H1 (cell line): ENCODE results near the gene PKIB. TPM values are rescaled to one million over a fixed set of nuclear protein-coding genes. Genes with fewer than 3 reads are reported as not detected.

Experiments used
- CTCF ChIA-PET: fragments of 300-600 bp; sonication (Branson Sonifier 250); formaldehyde crosslinking; loops from one replicate; lab custom pipeline; 2021; ENCODE audit not compliant: partially characterized antibody; lab: Charles Lee
- POLR2A ChIA-PET: fragments of 300-600 bp; sonication (Branson Sonifier 250); formaldehyde crosslinking; loops from one replicate; lab custom pipeline; 2021; ENCODE audit warnings: inconsistent platforms; ENCODE audit not compliant: partially characterized antibody; lab: Charles Lee
- DNase-seq, 2 experiments: peaks; one replicate each; pipeline versions ENCODE4 v3.0.0 to v3.0.0-alpha.2; 2010 to 2022; ENCODE audit warnings: low spot score in 2 of 2, low read depth in 1 of 2, mixed read lengths in 1 of 2
- FAIRE-seq: peaks from 2 replicates; lab custom pipeline; 2011; peaks lifted over from hg19 to GRCh38; lab: Jason Lieb, UNC
- H2AFZ ChIP-seq: 2 replicates; pipeline ENCODE4 v1.8.1; 2012; ENCODE audit warnings: low read length, inconsistent platforms
- H2AK5ac ChIP-seq: 2 replicates; pipeline ENCODE4 v1.6.1; 2013; ENCODE audit warnings: low read depth, low read length
- H2BK120ac ChIP-seq: replicated peaks from 2 replicates; pipeline ENCODE3; 2013; ENCODE audit warnings: low read depth, low read length, inconsistent platforms
- H2BK12ac ChIP-seq: 2 replicates; pipeline ENCODE4 v1.6.1; 2013; ENCODE audit warnings: low read depth, low read length
- H2BK15ac ChIP-seq: 2 replicates; pipeline ENCODE4 v1.6.1; 2013; ENCODE audit warnings: low read length
- H2BK20ac ChIP-seq: 2 replicates; pipeline ENCODE4 v1.6.1; 2013; ENCODE audit warnings: low read length
- H2BK5ac ChIP-seq: 2 replicates; pipeline ENCODE4 v1.6.1; 2013; ENCODE audit warnings: low read depth, low read length
- H3K14ac ChIP-seq: 2 replicates; pipeline ENCODE4 v1.6.1; 2013; ENCODE audit warnings: inconsistent platforms; ENCODE audit not compliant: insufficient read length
- H3K18ac ChIP-seq: 2 replicates; pipeline ENCODE4 v1.6.1; 2013; ENCODE audit warnings: low read length; ENCODE audit errors: extremely low read depth
- H3K23ac ChIP-seq: 2 replicates; pipeline ENCODE4 v1.6.1; 2013; ENCODE audit warnings: inconsistent platforms; ENCODE audit not compliant: insufficient read length
- H3K23me2 ChIP-seq: 2 replicates; pipeline ENCODE4 v1.6.1; 2013; ENCODE audit warnings: low read depth, low read length
- H3K27ac ChIP-seq: 2 replicates; pipeline ENCODE4 v1.6.1; 2011; ENCODE audit warnings: low read depth, low read length, inconsistent platforms
- H3K27me3 ChIP-seq, 4 experiments: replicated peaks in 1 of 4; 1 replicate in 1 of 4; 2 replicates in 3 of 4; pipeline versions ENCODE4 v1.6.1 to v1.8.1; 2011 to 2013; ENCODE audit warnings: low read length in 3 of 4, mild to moderate bottlenecking in 3 of 4, inconsistent platforms in 2 of 4, mixed read lengths in 2 of 4, moderate library complexity in 1 of 4; ENCODE audit not compliant: control insufficient read depth in 3 of 4, insufficient read depth in 3 of 4; ENCODE audit errors: extremely low read depth in 1 of 4
- H3K36me3 ChIP-seq, 4 experiments: 2 replicates each; pipeline versions ENCODE4 v1.6.1 to v1.8.1; 2011 to 2013; ENCODE audit warnings: mild to moderate bottlenecking in 4 of 4, low read length in 3 of 4, moderate library complexity in 2 of 4, control low read depth in 1 of 4, inconsistent platforms in 1 of 4; ENCODE audit not compliant: insufficient read depth in 4 of 4, control insufficient read depth in 2 of 4
- H3K4ac ChIP-seq: replicated peaks from 2 replicates; pipeline ENCODE3; 2013; ENCODE audit warnings: low read length, low read depth, mixed read lengths, inconsistent platforms; ENCODE audit not compliant: insufficient read length
- H3K4me1 ChIP-seq, 4 experiments: replicated peaks in 1 of 4; 1 replicate in 1 of 4; 2 replicates in 3 of 4; pipeline versions ENCODE4 v1.6.1 to v1.8.1; 2011 to 2013; ENCODE audit warnings: low read length in 3 of 4, inconsistent platforms in 2 of 4, mixed read lengths in 1 of 4; ENCODE audit not compliant: insufficient read depth in 4 of 4, control insufficient read depth in 3 of 4
- H3K4me2 ChIP-seq, 2 experiments: 2 replicates each; pipeline versions ENCODE4 v1.6.1 to v1.8.1; 2011 to 2013; ENCODE audit warnings: low read depth in 2 of 2, low read length in 2 of 2, control low read depth in 1 of 2, inconsistent platforms in 1 of 2, mild to moderate bottlenecking in 1 of 2; ENCODE audit not compliant: insufficient read depth in 1 of 2
- H3K4me3 ChIP-seq, 4 experiments: fragments of 200-600, 300-600 bp in 1 of 4; sonication (generic), shearing (Covaris generic), sonication (Bioruptor Twin) in 1 of 4; 2 replicates each; pipeline versions ENCODE4 v1.5.1 to v1.8.1; 2011 to 2016; ENCODE audit warnings: low read length in 4 of 4, low read depth in 3 of 4, control low read depth in 2 of 4, inconsistent platforms in 2 of 4, mild to moderate bottlenecking in 2 of 4, mixed read lengths in 1 of 4, moderate library complexity in 1 of 4; ENCODE audit not compliant: insufficient read depth in 2 of 4; ENCODE audit errors: extremely low read depth in 1 of 4
- H3K56ac ChIP-seq: replicated peaks from 2 replicates; pipeline ENCODE3; 2013; ENCODE audit warnings: low read depth, mild to moderate bottlenecking, mixed read lengths, low read length, inconsistent platforms; ENCODE audit not compliant: insufficient read length
- H3K79me1 ChIP-seq: 2 replicates; pipeline ENCODE4 v1.6.1; 2013; ENCODE audit warnings: low read depth, low read length, control low read depth
- H3K79me2 ChIP-seq, 2 experiments: 2 replicates each; pipeline versions ENCODE4 v1.6.1 to v1.8.1; 2012 to 2013; ENCODE audit warnings: low read length in 2 of 2, mild to moderate bottlenecking in 2 of 2, inconsistent platforms in 1 of 2; ENCODE audit not compliant: insufficient read depth in 2 of 2, control insufficient read depth in 1 of 2
- H3K9ac ChIP-seq, 4 experiments: replicated peaks in 1 of 4; 1 replicate in 1 of 4; 2 replicates in 3 of 4; pipeline versions ENCODE4 v1.6.1 to v1.8.1; 2011 to 2013; ENCODE audit warnings: low read depth in 3 of 4, low read length in 3 of 4, control low read depth in 2 of 4, mild to moderate bottlenecking in 2 of 4, moderate library complexity in 2 of 4, inconsistent platforms in 1 of 4; ENCODE audit errors: extremely low read depth in 1 of 4
- H3K9me3 ChIP-seq, 2 experiments: 2 replicates each; pipeline versions ENCODE4 v1.6.1 to v1.8.1; 2012 to 2013; ENCODE audit warnings: mild to moderate bottlenecking in 2 of 2, moderate library complexity in 2 of 2, control low read depth in 1 of 2, inconsistent platforms in 1 of 2, low read depth in 1 of 2, low read length in 1 of 2, mixed read lengths in 1 of 2; ENCODE audit not compliant: insufficient read depth in 2 of 2
- H4K20me1 ChIP-seq, 2 experiments: replicated peaks in 1 of 2; 2 replicates each; pipeline versions ENCODE3 to v1.8.1; 2011 to 2013; ENCODE audit warnings: inconsistent platforms in 2 of 2, low read length in 2 of 2, mild to moderate bottlenecking in 1 of 2; ENCODE audit not compliant: insufficient read depth in 2 of 2, control insufficient read depth in 1 of 2
- H4K5ac ChIP-seq: 2 replicates; pipeline ENCODE4 v1.6.1; 2013; ENCODE audit warnings: low read length, low read depth, mixed read lengths, inconsistent platforms; ENCODE audit not compliant: insufficient read length
- H4K8ac ChIP-seq: 2 replicates; pipeline ENCODE4 v1.8.0; 2013; ENCODE audit warnings: mild to moderate bottlenecking, moderate library complexity, low read length, inconsistent platforms; ENCODE audit not compliant: insufficient read depth; ENCODE audit errors: extremely low read depth
- H4K91ac ChIP-seq: replicated peaks from 2 replicates; pipeline ENCODE3; 2013; ENCODE audit warnings: low read length, mixed read lengths, inconsistent platforms; ENCODE audit not compliant: insufficient read length
- GABPA ChIP-seq: IDR thresholded peaks from 2 replicates; pipeline ENCODE4 v1.6.1; 2011; ENCODE audit warnings: mild to moderate bottlenecking, low read length, moderate library complexity, borderline replicate concordance; ENCODE audit not compliant: insufficient read depth
- WGBS, 2 experiments: shearing (Covaris generic) in 1 of 2; methylation state at CpG; one replicate each; pipeline versions ENCODE4 v1.1.6 to v1.1.7; 2013 to 2015; ENCODE audit warnings: low lambda C conversion rate in 2 of 2, mixed read lengths in 2 of 2, inconsistent platforms in 1 of 2, low coverage in 1 of 2, missing lambda C conversion rate in 1 of 2; ENCODE audit not compliant: insufficient replicate concordance in 2 of 2, insufficient coverage in 1 of 2, insufficient read length in 1 of 2; ENCODE audit errors: extremely low coverage in 1 of 2, missing lambda C conversion rate in 1 of 2; 5-methylcytosine and 5-hydroxymethylcytosine counted together
- polyA plus RNA-seq, 7 experiments: library from polyadenylated mRNA; depleted of rRNA in 3 of 7; stranded (reverse) in 5 of 7; unstranded in 2 of 7; fragments of >200 nt in 5 of 7; fragments of 200-250 nt in 2 of 7; gene quantifications; 1 replicate in 5 of 7; 2 replicates in 1 of 7; 4 replicates in 1 of 7; pipeline versions ENCODE4 v1.2.1 to v1.2.3, GENCODE V29; 2011 to 2013; ENCODE audit warnings: missing spikeins in 2 of 7, mixed read lengths in 2 of 7
- total RNA-seq: library from RNA; stranded (reverse); fragmentation: NEBNext Ultra II Directional; extraction: Animal tissue kit (Norgen Biotek cat#: 25700); gene quantifications from 2 replicates; pipeline ENCODE4 v1.2.1, GENCODE V29; 2021

Gene PKIB
- total and polyA plus RNA-seq, 2 of the 8 experiments (the other 6 are each of a cell fraction or from before 2014, with no cell fraction given), result 13.5 to 73.3 TPM

GRCh38 chr6:122754191-122754731 lies 144.1 kb downstream of the PKIB start:
- DNase-seq (no peak), FAIRE-seq (no peak)
- H3K23ac ChIP-seq, result no peak overlapping the region
- no peak overlapping the region; a peak in 1 of 4 replicates for H3K4me2 ChIP-seq
- H3K4ac ChIP-seq, result no peak overlapping the region
- no peak overlapping the region for H4K8ac ChIP-seq
- ChIA-PET POLR2A (no interaction called here), CTCF (interaction anchor here (0.8 to 3.8 kb wide), 5 partner anchors 9 to 85 kb away, joined by 3 to 20 read pairs (median 4); partner anchors contain the start of gene SMPDL3A)
- 84% methylated on average over 5 of the region's 5 CpGs; no CpG with 5 or more reads in 1 of the 2 experiments for WGBS, 2 experiments
- H3K23me2 ChIP-seq, result no peaks in the 10 kb centered on the region
- H3K36me3 ChIP-seq, result no peaks in the 10 kb centered on the region
- no peaks in the 10 kb centered on the region for H3K79me2 ChIP-seq
- no peak overlapping the region for H3K14ac ChIP-seq
- H3K18ac ChIP-seq, result no peak overlapping the region
- H3K9ac ChIP-seq, result no peak overlapping the region
- peaks cover 0 to 4% (median 1%) of the 10 kb centered on the region in 4 experiments; a peak in 1 of 7 replicates for H3K4me1 ChIP-seq
- no peak overlapping the region for H2AFZ ChIP-seq
- H3K56ac ChIP-seq, result no peak overlapping the region
- H4K91ac ChIP-seq, result no peak overlapping the region
- H4K20me1 ChIP-seq, result no peaks in the 10 kb centered on the region
- no peaks in the 10 kb centered on the region for H3K79me1 ChIP-seq
- no peak overlapping the region for H2BK12ac ChIP-seq
- 0 out of 7 replicates have a peak, but pooled peaks cover 0 to 1% (median 0%) of the 10 kb centered on the region in 4 experiments for H3K27me3 ChIP-seq
- no peak overlapping the region for H3K4me3 ChIP-seq
- no peak overlapping the region for H2BK120ac ChIP-seq
- H3K9me3 ChIP-seq, result 0 out of 4 replicates have a peak, but pooled peaks cover 0 to under 1% of the 10 kb centered on the region in 2 experiments
- no peak overlapping the region for H2BK5ac ChIP-seq
- H4K5ac ChIP-seq, result no peak overlapping the region
- H3K27ac ChIP-seq, result no peak overlapping the region
- 0 out of 2 replicates have a peak overlapping the region, but pooled peaks have one; percentile 56 for H2BK20ac ChIP-seq
- no peak overlapping the region; the same call in 1 of the 2 replicates for H2AK5ac ChIP-seq
- H2BK15ac ChIP-seq, result no peak overlapping the region
- no peak for TF ChIP-seq GABPA
- TF ChIP-seq, all 59 proteins: peak for 0
